OCI-LY3 (cell line): Measurements from ENCODE around the gene PHACTR2.

Experiments used
- CTCF ChIP-seq: fragments of 200-600, 300-600 bp; sonication (generic); IDR thresholded peaks from 2 replicates; pipeline ENCODE4 v1.5.1; 2014; ENCODE audit warnings: antibody characterized with exemption, low read length, low read depth
- EZH2phosphoT487 ChIP-seq: fragments of 200-600 bp; shearing (Covaris generic); IDR thresholded peaks from 2 replicates; pipeline ENCODE4 v1.6.1; 2018; ENCODE audit warnings: antibody characterized with exemption, mixed run types, low read depth

GRCh38 chr6:143828572-143828971, 150.8 kb downstream of the PHACTR2 start:
- no peak for TF ChIP-seq CTCF
- no peak for TF ChIP-seq EZH2phosphoT487
